Skin epidermis (tissue), 12 donors: ENCODE measurements around the gene TPBGL.
"Not testable (repeated sequence)": the region's sequence is repeated elsewhere in the genome, so short reads cannot be mapped to it uniquely, and the experiment has no call there.

Experiments used
- H3K27ac ChIP-seq, 21 experiments: fragments of 200-600 bp; sonication (generic) in 11 of 21; one replicate each; pipeline ENCODE4 v1.5.0; 2020; ENCODE audit warnings: mild to moderate bottlenecking in 3 of 21, inconsistent platforms in 2 of 21, moderate library complexity in 2 of 21
- H3K4me3 ChIP-seq, 7 experiments: fragments of 200-600 bp; sonication (generic) in 2 of 7; one replicate each; pipeline ENCODE4 v1.5.0; 2020; ENCODE audit warnings: inconsistent platforms in 2 of 7, mild to moderate bottlenecking in 2 of 7, moderate library complexity in 1 of 7

TPBGL gene

DNA sequence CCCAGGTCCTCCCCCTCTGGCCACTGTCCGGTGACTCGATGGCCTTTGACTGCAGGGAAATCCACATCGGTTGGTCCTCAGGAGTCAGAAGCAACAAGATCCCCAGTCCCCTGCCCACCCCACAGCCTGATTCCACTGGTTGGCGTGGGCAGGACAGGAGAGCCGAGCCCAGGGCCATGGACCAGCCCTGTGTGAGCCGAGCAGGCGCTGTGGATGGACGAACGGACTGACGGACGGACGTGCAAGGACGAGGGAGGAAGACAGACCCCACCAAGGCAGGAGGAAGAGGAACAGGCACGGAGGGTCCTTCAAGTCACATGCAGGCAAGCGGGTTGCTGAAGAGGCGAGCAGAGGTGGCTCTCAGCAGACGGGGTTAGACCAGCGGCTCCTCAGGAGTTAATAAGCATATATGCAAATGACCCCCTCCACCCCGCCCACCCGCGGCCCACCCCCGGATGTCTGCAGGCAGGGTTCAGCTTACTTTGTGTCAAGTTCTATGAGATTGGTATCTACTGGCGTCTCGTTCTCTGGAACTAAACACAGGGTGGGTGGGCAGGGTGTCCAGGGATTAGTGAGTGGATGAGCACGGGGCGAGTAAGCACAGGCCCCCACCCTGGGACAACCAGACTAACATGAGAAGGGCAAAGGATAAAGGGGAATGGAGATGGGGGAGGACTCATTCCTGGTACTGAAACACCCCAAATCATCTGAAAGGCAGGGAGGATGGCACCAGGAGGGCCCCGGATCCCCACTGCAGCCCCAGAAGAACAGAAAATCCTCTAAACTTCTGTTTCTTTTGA lies 26.8 kb downstream of the TPBGL start:
- no peak overlapping the region for H3K27ac ChIP-seq

DNA sequence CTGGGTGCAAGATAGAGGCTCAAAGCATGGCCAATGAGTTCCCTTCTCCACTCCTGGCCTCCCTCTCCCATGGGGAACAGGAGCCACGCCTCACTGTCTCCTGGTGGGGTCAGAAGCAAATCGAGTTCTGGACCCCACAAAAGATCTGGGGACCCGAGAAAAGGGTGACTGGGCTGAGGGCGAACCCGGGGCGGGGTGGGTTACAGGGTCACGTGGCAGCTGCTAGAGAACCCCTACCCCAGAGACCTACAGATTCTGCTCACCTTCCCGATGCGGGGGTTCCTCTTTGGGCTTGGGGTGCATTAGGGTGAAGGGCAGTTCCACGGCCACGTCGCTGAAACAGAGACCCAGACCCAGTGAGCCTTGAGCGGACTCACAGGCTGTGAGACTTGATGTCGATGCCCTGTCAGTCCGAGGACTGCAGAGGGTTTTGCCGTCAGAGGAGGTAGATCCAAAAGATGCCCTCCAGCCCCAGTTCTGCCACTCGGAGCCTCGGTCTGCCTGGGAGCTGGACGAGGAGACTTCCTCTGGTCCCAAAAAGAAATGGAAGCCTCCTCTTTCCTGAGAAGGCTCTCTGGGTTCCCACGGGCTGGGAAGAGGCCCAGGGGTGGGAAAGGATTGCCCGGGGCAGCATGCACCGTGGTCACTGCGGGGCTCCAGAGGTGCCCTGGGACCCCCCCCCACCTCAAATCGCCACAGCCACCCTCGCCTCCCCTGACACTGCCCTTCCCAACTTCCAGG lies 28.2 kb downstream of the TPBGL start:
- Histone ChIP-seq H3K4me3 (no peak overlapping the region), H3K27ac (no peak overlapping the region)

More for the DNA sequence above, 26.8 kb downstream of the TPBGL start:
- no peak overlapping the region for H3K4me3 ChIP-seq

DNA sequence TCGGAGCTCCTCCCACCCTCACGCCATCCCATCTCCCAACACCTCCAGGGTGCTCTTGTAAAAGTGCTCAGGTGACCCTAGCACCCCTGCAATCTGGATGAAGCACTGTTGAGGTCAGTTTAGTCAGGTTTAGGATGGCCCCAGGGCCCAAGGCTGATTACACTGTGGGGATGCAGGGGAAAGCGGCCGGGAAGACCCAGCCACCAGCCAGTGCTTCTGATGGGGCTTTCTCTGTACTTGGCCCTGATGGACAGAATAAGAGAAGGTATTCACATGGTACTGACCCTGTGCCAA lies 28.7 kb downstream of the TPBGL start:
- H3K4me3 ChIP-seq: no peak overlapping the region
- H3K27ac ChIP-seq: no peak overlapping the region

DNA sequence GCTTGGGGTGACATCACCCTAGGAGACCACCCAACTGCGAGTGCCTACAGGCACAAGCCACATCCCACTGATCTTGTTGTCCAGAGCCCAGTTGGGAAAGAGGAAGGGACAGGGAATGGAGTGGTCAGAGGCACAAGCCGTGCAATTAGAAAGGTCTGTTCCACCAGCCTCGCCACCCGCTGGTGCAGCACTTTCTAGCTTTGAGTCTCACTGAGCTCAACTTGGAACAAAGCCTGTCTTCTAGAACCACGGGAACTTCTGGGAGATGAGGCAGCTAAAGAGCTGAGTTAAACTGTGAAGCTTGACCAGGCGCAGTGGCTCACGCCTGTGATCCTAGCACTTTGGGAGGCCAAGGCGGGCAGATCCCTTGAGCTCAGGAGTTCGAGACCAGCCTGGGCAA lies 29.3 kb downstream of the TPBGL start:
- H3K27ac ChIP-seq: no peak overlapping the region
- H3K4me3 ChIP-seq: no peak overlapping the region

DNA sequence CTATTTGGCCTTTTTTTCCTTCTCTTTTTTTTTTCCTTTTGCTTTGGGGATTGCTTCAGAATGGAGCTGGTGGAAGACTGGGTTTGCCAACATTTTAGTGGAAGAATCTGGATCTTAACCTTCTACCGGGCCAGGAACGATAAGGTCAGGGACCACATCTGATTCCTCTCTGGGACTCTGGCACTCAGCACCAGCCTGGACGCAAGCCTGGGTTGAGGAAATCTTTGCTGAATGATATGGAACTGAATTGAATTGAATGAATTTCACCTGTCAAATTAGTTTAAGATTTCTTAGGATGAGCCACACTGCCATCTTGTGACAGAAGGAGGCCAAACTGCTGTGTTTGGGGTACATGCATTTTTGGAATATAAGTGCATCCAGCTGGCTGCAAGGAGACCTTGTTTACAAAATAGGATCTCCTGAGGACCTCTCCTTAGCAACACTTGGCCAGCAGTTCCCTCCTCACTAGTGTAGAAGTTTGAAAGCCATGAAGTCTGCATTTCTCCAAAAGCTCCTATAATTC lies 30.4 kb downstream of the TPBGL start:
- no peak overlapping the region for H3K27ac ChIP-seq
- H3K4me3 ChIP-seq: no peak overlapping the region

DNA sequence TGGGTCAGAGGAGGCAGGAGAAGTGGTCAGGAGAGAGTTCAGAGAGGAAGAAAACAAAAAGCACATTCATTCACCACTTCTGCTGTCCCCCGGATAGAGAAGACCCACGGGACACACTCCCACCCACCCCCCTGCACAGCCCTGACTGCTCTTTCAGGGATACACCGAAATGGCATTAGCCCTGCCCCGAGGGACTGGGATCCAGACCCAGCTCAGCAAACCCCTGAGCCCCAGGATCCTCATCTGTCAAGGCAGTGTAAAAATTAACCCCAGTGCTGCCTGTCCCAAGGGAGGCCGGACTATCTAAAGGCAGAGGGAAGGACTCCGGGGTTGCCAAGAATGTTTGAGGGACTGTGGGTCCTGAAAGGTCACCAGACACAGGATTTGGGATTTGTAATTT lies 31.2 kb downstream of the TPBGL start:
- Histone ChIP-seq H3K4me3 (no peak overlapping the region), H3K27ac (no peak overlapping the region)

DNA sequence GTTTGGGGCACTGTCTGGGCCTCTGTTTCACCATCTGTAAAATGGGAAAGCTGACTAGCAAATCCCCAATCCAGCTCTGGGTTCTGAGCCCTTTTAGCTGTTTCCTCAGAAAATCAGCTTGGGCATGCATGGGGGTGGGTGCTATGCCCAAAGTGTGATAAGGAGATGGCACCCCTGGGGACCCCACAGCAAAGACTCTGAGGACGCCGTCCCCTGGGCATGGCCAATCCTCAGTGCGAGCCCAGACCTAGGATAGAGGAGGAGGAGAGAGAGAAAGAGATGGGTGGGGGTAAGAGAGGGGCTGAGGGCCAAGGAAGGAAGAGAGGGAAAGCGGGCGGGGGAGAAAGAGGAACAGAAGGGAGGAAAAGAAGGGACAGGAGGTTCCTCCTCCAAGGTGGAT lies 31.8 kb downstream of the TPBGL start:
- Histone ChIP-seq H3K4me3 (no peak overlapping the region), H3K27ac (peak overlapping the region in 1 of 21 experiments; percentile 87)

DNA sequence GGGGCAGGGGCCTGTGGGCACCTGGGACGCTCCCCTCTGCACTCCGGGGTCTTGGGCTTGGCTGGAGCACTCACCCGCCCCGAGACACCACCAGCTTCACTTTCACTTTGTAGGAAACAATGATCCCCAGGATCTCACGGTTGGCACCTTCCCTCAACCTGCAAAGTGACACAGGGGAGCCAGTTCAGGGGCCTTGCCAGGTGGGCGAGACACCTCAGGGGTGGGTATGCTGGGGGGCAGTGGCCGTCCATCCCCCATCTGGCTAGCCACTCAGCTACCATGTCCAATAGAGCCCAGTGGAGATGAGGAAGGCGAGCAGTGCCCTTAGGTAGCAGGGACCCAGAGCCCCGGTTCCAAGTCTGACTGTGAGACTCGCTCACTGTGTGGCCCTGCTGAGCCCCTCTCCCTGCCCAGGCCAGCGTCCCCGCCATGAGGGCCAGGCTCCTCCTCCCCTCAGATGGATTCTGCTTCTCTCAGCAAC lies 32.3 kb downstream of the TPBGL start:
- H3K4me3 ChIP-seq: no peak overlapping the region

DNA sequence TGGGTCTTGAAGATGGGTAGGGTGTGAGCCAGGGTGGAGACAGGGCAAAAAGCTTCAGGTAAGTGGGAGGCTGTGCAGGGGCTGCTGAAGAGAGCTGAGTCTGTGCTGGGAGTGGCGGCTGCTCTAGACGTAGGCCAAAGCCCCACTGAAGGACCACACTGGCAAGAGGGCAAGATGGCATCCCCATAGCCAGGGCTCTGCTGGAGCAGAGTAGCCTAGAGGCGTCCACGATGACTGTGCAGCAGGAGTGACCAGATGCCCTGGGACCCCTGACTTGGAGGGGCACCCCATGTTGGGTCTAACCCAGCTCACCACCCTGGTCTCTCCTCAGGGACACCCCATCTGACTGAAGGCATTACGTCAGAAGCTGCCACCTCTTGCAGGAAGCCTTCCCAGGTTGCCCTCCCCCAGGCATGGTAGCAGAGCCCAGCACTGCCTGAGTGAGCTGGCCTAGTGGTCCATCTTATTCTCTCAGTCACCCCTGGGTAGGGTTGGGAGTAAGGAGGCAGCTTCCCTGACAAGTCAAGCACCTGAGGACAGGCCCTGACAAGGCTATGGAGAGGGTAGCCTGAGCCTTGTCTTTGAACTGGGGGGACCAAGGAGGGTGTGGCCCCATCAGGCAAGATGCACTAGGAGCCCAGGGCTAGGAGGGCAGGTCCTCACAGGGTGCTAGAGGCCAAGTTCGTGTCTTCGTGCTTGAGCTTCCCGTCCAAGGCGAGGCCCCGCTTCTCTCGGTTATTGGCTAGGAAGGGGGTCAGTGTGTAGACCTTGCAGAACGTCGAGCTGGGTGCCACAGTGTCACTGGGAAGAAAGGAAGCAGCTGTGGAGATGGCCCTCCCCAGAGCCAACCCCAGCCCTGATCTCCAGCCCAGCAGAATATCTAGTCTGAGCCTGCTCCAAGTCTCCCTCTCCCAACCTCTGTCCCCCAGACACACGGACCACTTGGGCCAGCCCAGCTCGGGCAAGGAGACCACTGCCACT lies 33.1 kb downstream of the TPBGL start:
- H3K4me3 ChIP-seq: no peak overlapping the region
- H3K27ac ChIP-seq: peak overlapping the region in 5 of 21 experiments; percentile 19 to 91 (median 87)

More for the DNA sequence above, 32.3 kb downstream of the TPBGL start:
- H3K27ac ChIP-seq: peak overlapping the region in 2 of 21 experiments; percentile 19 to 87

DNA sequence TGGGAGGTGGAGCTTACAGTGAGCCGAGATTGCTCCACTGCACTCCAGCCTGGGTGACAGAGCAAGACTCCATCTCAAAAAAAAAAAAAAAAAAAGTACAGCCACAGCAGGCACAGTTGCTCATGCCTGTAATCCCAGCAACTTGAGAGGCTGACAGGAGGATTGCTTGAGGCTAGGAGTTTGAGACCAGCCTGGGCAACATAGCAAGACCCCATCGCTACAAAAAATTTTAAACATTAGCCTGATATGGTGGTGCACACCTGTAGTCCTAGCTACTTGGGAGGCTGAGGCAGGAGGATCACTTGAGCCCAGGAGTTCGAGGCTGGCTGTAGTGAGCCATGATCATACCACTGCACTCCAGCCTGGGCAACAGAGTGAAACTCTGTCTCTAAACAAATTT lies 34.1 kb downstream of the TPBGL start:
- H3K27ac ChIP-seq: peak overlapping the region in 10 of 21 experiments; percentile 32 to 93 (median 74)
- not testable (repeated sequence) for H3K4me3 ChIP-seq

DNA sequence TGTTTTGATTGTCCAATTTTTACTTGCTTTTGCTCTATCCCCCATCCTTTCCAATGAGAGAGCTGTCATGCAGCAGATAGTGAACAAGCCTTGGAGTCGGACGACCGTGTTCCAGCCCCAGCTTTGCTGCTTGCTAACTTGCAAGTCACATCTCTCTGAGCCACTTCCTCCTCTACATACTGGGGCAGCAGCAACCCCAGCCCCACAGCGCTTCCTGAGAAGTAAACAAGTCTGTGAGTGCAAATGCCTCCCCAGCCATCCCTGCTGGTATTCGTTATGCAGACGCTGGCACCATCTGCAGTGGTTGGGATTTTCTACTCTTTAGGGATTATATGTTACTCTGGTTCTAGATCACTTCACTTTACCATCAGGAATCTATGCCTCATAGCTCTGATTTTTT lies 35.0 kb downstream of the TPBGL start:
- H3K4me3 ChIP-seq: no peak overlapping the region
- peak overlapping the region in 16 of 21 experiments; percentile 32 to 93 (median 63) for H3K27ac ChIP-seq

DNA sequence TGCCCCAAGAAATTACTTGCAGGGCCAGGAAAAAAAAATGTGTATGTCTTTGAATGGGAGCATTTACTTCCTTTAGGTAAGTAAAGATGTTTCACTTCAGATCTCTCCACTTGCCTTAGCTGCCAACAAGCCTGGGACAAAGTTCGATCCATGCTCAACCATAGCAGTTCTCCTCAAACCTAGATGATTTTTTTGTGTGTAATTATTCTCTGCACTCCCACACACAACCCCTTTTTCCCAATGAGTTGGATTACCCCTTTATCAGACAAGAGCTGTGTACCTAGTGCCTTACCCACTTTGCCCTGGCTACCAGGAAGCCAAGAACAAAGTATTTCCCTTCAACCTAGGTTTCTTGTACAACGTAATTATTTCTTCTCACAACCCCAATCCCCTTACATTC lies 35.6 kb downstream of the TPBGL start:
- H3K4me3 ChIP-seq: no peak overlapping the region
- peak overlapping the region in 16 of 21 experiments; percentile 32 to 93 (median 63) for H3K27ac ChIP-seq

DNA sequence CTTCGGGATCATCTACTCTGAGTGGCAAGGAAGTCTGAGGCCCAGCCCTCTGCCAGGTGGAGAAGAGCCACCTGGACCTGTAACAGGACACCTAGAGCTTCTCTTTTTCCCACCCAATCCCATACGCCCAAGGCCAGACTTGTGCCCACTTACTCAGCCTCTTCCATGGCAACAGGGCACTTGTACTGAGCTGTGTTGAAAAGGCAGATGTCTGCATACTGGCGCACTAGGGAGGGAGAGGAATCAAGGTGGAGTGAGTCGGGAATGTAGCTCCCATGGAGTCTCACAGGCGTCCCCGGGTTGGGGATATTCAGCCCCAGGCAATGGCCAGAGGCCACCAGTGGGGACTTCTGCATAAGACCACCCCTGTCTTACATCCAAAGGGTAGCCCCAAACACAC lies 36.1 kb downstream of the TPBGL start:
- H3K27ac ChIP-seq: peak overlapping the region in 15 of 21 experiments; percentile 32 to 93 (median 64)

DNA sequence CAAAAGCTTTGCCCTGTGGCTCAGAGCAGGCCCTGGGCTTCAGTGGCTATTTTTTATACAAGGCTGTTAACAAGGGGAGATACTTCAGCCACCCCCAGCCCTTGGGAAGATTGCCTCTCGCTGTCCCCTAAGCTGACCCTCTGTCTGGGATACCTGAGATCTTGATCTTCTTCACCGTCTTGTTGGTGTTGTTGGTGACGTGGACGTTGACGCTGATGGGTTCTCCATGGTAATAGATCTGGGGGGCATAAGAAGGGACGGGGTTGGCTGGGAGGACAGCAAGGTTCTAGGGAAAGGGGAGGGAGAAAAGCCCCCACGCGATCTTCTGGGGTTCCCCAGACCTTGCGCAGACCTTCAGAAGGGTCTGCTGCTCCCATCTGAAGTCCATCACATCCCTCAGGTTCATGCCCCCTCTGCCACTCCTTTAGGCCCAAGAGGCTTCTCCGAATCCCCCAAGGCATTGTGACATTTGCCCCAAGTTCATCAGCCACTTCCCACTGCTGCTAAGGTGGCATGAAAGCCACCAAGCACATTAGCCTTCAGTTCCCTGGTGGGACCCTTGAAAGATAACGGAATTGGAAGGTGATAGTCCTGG lies 36.7 kb downstream of the TPBGL start:
- peak overlapping the region in 13 of 21 experiments; percentile 3 to 93 (median 70) for H3K27ac ChIP-seq

More for the DNA sequence above, 36.1 kb downstream of the TPBGL start:
- H3K4me3 ChIP-seq: no peak overlapping the region

DNA sequence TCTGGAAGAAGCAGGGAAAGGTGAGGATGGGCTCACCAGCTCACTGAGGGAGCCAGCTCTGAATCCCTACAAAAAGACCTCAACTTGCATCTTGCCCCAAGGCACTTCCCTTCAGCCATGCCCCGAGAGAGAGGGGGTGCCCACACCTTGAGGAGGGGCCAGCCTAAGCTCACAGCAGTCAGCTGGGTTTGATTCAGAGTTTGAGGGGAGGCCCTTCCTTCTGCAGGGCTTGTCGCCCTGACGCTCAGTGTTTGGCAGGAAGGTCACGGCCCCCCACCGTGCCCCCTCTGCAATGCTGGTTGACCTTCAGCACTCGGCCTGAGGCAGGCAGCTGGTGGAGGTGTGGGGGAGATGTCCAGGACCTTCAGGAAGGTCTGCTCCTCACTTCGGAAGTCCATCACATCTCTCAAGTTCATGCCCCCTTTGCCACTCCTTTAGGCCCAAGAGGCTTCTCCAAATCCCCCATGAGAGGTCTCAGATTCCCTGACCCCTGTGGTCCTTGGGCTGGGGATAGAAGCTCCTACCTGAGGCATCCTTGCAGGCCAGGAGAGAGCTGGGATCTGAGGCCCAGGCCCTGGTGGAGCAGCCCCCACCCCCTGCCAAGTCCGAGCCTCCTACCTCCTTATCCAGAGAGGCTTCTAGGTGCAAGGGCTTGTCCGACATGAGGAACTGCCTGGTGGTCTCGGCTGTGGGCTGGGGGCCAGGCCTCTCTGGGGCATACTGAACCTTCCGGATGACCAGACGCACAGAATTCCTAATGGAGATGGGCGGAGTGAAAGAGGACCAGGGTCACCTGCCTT lies 37.6 kb downstream of the TPBGL start:
- Histone ChIP-seq H3K4me3 (no peak overlapping the region), H3K27ac (peak overlapping the region in 6 of 21 experiments; percentile 3 to 91 (median 25))

More for the DNA sequence above, 36.7 kb downstream of the TPBGL start:
- no peak overlapping the region for H3K4me3 ChIP-seq

DNA sequence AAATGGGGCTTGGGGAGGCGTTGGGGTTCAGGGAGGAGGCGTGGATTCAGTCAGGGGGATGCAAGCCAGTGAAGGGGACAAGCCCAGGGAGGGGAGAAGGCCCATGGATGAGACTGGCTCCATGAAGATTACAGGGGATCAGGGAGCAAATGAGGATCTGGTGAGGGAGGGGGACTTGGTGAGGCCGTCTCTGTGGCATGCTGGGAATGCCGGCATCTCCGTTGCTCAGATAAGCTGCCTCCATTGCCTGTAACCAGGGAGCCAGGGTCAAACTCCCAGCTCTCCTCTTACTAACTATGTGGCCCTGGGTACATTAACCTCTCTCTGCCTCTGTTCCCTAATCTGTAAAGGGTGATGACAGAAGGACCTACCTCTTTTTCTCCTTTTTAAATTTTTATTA lies 38.7 kb downstream of the TPBGL start:
- Histone ChIP-seq H3K27ac (peak overlapping the region in 6 of 21 experiments; percentile 14 to 51 (median 27)), H3K4me3 (no peak overlapping the region)

DNA sequence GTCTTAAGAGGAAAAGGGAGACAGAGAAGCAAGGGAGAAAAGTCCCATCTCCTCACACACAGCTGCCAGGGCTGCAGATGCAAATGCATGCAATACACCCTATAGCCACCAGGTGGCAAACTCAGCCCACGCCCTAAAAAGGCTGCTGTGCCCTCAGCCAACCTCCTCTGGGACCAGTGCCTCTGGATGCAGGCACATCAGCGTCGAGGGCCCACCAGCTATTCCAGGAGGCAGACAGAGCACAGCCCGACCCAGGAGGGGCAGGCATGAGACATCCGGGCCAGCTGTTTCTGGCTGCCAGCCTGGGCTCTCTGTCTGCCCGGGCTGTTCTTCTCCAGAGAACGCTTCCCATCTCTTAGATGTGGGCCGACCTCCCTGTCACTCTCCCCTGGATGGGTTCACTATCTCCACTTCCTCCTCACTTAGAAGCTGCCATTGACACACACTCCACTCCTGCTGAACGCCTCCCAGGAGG lies 39.7 kb downstream of the TPBGL start:
- H3K4me3 ChIP-seq: no peak overlapping the region
- peak overlapping the region in 12 of 21 experiments; percentile 2 to 51 (median 35) for H3K27ac ChIP-seq
